SH-SY5Y (cell line): ENCODE results near the gene KRT15.

Experiments used
- GATA2 ChIP-seq: IDR thresholded peaks from 2 replicates; pipeline ENCODE4 v1.6.1; 2011; ENCODE audit warnings: mild to moderate bottlenecking, low read depth, low read length
- GATA3 ChIP-seq: IDR thresholded peaks from 2 replicates; pipeline ENCODE4 v1.6.1; 2011; ENCODE audit warnings: low read depth, mild to moderate bottlenecking, low read length, moderate library complexity

GRCh38 chr17:41551365-41551764 is 32.7 kb upstream of the KRT15 start:
- no peak for TF ChIP-seq GATA2
- no peak for TF ChIP-seq GATA3
